Stimulated activated CD8-positive, alpha-beta memory T cell treated with anti-CD3 and anti-CD28 coated beads, Interleukin-12 subunit alpha, Interleukin-12 subunit beta, amount 100 ng/mL, for 24 hours (primary cell): ENCODE data around the gene CARD8.
A peak's percentile ranks its signal among the peaks of the same experiment; 100 is the strongest.

ENCODE experiments used
- DNase-seq: peaks from one replicate; pipeline ENCODE4 v3.0.0-alpha.2; 2020; ENCODE audit errors: extremely low read depth

CARD8 gene

GRCh38 chr19:48171710-48172109 lies 84.0 kb downstream of the CARD8 start:
- no peak for DNase-seq

- no peak for DNase-seq
Measured at GRCh38 chr19:48170817-48171347, 84.8 kb downstream of the CARD8 start.

GRCh38 chr19:48169939-48170803 lies 85.5 kb downstream of the CARD8 start, which contains the start of the genes LIG1 and ZSWIM9:
LIG1 (minus strand) TSS chr19:48170344; CDS start chr19:48165566, 4,778 bp downstream.
ZSWIM9 (plus strand) TSS chr19:48170680; CDS start chr19:48171803, 1,123 bp downstream.
- DNase-seq, result peak; percentile 81

GRCh38 chr19:48169578-48169938 lies 86.2 kb downstream of the CARD8 start:
- peak; percentile 82 for DNase-seq

- DNase-seq, result no peak
Measured at GRCh38 chr19:48168689-48169088, 87.0 kb downstream of the CARD8 start.

GRCh38 chr19:48158210-48158790 lies 97.4 kb downstream of the CARD8 start:
- DNase-seq, result no peak
